Measurements from ENCODE around the gene FAM131B.

DNA sequence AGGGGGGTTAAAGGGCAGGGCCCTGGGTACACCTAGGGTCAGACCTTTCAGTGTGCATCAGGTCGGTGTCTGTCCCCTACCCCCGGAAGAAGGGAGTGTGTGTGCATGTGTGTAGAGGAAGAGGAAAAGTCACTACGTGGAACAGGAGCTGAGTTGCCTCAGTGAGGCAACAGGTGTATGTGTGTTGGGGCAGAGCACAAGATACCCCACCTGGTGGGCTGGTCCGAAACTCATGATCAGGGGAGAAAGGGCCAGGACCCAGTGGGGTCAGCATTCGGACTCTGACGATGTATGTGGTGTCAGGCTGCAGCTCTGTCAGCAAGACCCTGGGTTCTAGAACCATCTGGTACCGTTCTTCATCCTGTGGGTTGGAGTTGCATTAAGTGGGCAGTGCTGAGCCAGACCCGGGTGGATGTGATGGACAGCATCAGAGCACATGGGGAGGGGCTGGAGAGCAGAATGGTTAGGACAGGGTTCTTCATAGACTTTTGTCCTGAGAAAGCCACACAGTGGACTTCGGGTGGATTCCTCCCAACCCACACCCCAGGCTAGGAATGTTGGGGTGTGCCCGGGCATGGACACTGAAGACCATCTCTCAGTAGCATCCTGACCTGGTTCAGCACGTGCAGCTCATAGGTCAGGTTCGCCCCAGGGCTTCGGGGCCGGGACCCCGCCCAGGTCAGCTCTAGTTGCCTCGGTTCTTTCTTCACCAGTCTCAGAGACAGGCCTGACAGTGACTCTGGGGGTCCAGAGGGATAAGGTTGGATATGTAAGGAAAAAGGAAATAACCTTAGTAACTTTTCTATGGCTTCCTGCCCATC is 35.4 kb upstream of the FAM131B start:
- TF ChIP-seq, protein P1, sequence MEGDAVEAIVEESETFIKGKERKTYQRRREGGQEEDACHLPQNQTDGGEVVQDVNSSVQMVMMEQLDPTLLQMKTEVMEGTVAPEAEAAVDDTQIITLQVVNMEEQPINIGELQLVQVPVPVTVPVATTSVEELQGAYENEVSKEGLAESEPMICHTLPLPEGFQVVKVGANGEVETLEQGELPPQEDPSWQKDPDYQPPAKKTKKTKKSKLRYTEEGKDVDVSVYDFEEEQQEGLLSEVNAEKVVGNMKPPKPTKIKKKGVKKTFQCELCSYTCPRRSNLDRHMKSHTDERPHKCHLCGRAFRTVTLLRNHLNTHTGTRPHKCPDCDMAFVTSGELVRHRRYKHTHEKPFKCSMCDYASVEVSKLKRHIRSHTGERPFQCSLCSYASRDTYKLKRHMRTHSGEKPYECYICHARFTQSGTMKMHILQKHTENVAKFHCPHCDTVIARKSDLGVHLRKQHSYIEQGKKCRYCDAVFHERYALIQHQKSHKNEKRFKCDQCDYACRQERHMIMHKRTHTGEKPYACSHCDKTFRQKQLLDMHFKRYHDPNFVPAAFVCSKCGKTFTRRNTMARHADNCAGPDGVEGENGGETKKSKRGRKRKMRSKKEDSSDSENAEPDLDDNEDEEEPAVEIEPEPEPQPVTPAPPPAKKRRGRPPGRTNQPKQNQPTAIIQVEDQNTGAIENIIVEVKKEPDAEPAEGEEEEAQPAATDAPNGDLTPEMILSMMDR (IDR thresholded peaks at IDR 0.05; ENCODE audit: low read length): no peak
- TF ChIP-seq EZH2 (IDR thresholded peaks at IDR 0.05; ENCODE audit: borderline replicate concordance, low read length): no peak

Measured in OCI-LY1 (cell line).